ENCODE measurements around the gene ALKAL2.

DNA sequence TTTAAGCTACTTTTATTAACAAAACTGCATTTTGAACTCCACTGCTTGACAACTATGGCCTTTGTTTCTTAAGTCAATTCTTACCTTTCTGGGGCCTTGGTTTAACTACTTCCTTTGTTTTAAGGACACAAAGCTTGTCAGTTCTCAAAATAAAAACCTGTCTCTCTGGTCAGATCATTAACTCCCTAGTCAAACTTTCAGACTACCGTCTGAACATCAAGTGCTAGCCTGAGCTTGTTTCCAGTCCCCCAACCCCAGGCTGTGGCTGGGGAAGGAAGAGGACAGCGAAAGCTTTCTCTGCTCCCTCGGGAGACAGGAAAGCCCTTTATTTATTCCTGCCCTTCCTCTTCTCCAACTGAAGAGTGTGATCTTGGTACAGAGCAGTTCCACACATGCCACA lies 25.8 kb downstream of the ALKAL2 start:
- TF ChIP-seq, protein P1, sequence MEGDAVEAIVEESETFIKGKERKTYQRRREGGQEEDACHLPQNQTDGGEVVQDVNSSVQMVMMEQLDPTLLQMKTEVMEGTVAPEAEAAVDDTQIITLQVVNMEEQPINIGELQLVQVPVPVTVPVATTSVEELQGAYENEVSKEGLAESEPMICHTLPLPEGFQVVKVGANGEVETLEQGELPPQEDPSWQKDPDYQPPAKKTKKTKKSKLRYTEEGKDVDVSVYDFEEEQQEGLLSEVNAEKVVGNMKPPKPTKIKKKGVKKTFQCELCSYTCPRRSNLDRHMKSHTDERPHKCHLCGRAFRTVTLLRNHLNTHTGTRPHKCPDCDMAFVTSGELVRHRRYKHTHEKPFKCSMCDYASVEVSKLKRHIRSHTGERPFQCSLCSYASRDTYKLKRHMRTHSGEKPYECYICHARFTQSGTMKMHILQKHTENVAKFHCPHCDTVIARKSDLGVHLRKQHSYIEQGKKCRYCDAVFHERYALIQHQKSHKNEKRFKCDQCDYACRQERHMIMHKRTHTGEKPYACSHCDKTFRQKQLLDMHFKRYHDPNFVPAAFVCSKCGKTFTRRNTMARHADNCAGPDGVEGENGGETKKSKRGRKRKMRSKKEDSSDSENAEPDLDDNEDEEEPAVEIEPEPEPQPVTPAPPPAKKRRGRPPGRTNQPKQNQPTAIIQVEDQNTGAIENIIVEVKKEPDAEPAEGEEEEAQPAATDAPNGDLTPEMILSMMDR (IDR thresholded peaks at IDR 0.05): no peak
- no peak for TF ChIP-seq POLR2A (IDR thresholded peaks at IDR 0.05)
